ENCODE data around the gene COL9A3. TPM values are rescaled to one million over a fixed set of nuclear protein-coding genes. Genes with fewer than 3 reads are reported as not detected.
A peak's percentile ranks its signal among the peaks of the same experiment; 100 is the strongest.

The COL9A3 gene
- 100 to 1,000 TPM in 1 of 4 donors, 10 to 100 TPM in 1, 1 to 10 TPM in 2; 6.0 to 223 (median 8.0) TPM for total RNA-seq

DNA sequence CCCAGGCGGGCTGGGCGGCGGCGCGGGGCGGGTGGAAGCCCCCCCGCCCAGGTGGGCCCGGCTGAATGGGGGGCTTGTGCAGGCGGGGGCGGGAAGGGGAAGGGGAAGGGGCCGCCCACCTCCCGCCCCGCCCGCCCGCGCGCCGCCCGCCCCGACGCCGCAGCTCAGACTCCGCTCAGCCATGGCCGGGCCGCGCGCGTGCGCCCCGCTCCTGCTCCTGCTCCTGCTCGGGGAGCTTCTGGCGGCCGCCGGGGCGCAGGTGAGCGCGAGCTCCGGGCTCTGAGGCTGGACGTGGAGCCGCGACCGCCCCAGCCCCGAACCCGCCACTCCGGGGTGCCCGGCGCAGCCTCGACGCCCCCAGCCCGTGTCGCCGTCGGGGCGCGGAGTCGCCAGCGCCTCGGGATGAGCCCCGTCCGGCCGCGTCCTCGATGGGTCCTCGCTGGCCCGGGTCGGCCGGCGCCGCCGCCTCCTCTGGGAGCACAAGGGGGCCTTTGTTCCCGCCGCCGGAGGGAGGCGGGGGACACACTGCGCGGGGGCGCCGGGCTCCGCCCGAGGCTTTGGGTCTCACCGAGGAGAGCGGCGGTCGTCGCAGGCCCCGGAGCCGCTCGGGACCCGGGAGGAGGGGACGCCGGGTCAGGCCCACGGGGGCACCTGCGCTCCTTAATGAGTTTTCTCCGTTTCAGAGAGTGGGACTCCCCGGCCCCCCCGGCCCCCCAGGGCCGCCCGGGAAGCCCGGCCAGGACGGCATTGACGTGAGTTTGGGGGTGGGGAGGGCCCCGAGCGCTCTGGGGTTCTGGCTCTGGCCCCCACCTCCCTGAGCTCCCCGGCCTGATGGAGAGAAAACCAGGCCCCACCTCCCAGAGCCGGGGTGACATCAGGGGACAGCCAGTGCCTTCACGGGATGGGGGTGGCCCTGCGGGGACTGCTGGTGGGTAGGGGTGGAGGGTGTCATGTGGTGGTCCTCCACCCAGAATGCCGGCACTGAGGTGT, at the start of gene COL9A3:
Gene COL9A3 (plus strand): TSS at position 167 of the 990 bp plus-strand sequence. CDS start 15 bp downstream, at position 182.
- Histone ChIP-seq H3K27ac (peak within 1 kb of the TSS in 3 of 4 donors; percentile 7 to 41 (median 10)), H3K27me3 (peaks cover 66% of the 10 kb centered on the region), H3K9me3 (no peaks in the 10 kb centered on the region), H3K4me3 (peak within 1 kb of the TSS in 3 of 4 donors; percentile 4 to 35 (median 8)), H3K4me1 (peaks cover 16 to 39% (median 30%) of the 10 kb centered on the region in 4 donors), H3K36me3 (peaks cover 0 to 8% (median 3%) of the 10 kb centered on the region in 4 donors)
- 7% methylated on average over 31 of the region's 108 CpGs; no CpG with 5 or more reads in 1 of the 2 donors for WGBS, 2 donors (ENCODE audit: low coverage in 1 of 2)
- in situ Hi-C loops (cut with MboI; ENCODE audit: low pct_ligation_motif_present in 1 of 4, low pct_unique_long_range_greater_than_20kb in 1 of 4, low sequenced_read_pairs in 3 of 4) = no loop called here
- DNase-seq = no peak
- intact Hi-C loops (cut with DNase I; ENCODE audit: low total_unique reads) = no loop called here
- TF ChIP-seq POLR2AphosphoS5 (IDR thresholded peaks at IDR 0.05) (no peak), CTCF (IDR thresholded peaks at IDR 0.05) (no peak), EP300 (IDR thresholded peaks at IDR 0.05; ENCODE audit: low read depth) (no peak), POLR2A (IDR thresholded peaks at IDR 0.05) (no peak)

- H3K27me3 ChIP-seq = peaks cover 6% of the 10 kb centered on the region
- TF ChIP-seq POLR2AphosphoS5 (IDR thresholded peaks at IDR 0.05) = no peak
- TF ChIP-seq POLR2A (IDR thresholded peaks at IDR 0.05) = no peak
- TF ChIP-seq EP300 (IDR thresholded peaks at IDR 0.05; ENCODE audit: low read depth) = no peak
- no peak for TF ChIP-seq CTCF (IDR thresholded peaks at IDR 0.05)
- WGBS, 2 donors (ENCODE audit: low coverage in 1 of 2) = 81% methylated on average over 8 of the region's 8 CpGs; no CpG with 5 or more reads in 1 of the 2 donors
- in situ Hi-C loops (cut with MboI; ENCODE audit: low pct_ligation_motif_present in 1 of 4, low pct_unique_long_range_greater_than_20kb in 1 of 4, low sequenced_read_pairs in 3 of 4) (no loop called here), intact Hi-C loops (cut with DNase I; ENCODE audit: low total_unique reads) (no loop called here)
- H3K36me3 ChIP-seq = no peaks in the 10 kb centered on the region
- H3K9me3 ChIP-seq = no peaks in the 10 kb centered on the region
- no peak overlapping the region for H3K4me3 ChIP-seq
- DNase-seq = no peak
- H3K4me1 ChIP-seq = peaks cover 0 to 3% (median 0%) of the 10 kb centered on the region in 4 donors
- H3K27ac ChIP-seq = no peak overlapping the region
Measured at GRCh38 chr20:62768234-62768546, 48.7 kb upstream of the COL9A3 start.

- Histone ChIP-seq H3K4me3 (no peak overlapping the region), H3K27me3 (peaks cover 9% of the 10 kb centered on the region), H3K9me3 (no peaks in the 10 kb centered on the region), H3K4me1 (peaks cover 0 to 3% (median 0%) of the 10 kb centered on the region in 4 donors), H3K36me3 (no peaks in the 10 kb centered on the region), H3K27ac (no peak overlapping the region)
- WGBS, 2 donors (ENCODE audit: low coverage in 1 of 2) = 31% methylated on average over 19 of the region's 21 CpGs; no CpG with 5 or more reads in 1 of the 2 donors
- in situ Hi-C loops (cut with MboI; ENCODE audit: low pct_ligation_motif_present in 1 of 4, low pct_unique_long_range_greater_than_20kb in 1 of 4, low sequenced_read_pairs in 3 of 4) = no loop called here
- TF ChIP-seq CTCF (IDR thresholded peaks at IDR 0.05) = no peak
- TF ChIP-seq POLR2A (IDR thresholded peaks at IDR 0.05) = no peak
- peak; percentile 41 for DNase-seq
- intact Hi-C loops (cut with DNase I; ENCODE audit: low total_unique reads) = no loop called here
Measured at GRCh38 chr20:62768551-62769287, 48.1 kb upstream of the COL9A3 start.

Measured in transverse colon (tissue), 4 donors.